BE2C (cell line): Measurements from ENCODE around the gene U2AF1.
"Not testable (repeated sequence)": the region's sequence is repeated elsewhere in the genome, so short reads cannot be mapped to it uniquely, and the experiment has no call there.

ENCODE experiments used
- DNase-seq: peaks from one replicate; pipeline ENCODE4 v3.0.0-alpha.2; 2020
- H3K27me3 ChIP-seq: fragments of 250-450 bp; sonication (Bioruptor Pico); 2 replicates; pipeline ENCODE4 v1.5.1; 2020; ENCODE audit warnings: mild to moderate bottlenecking
- H3K36me3 ChIP-seq: fragments of 250-450 bp; sonication (Bioruptor Pico); 2 replicates; pipeline ENCODE4 v1.5.1; 2020; ENCODE audit warnings: mild to moderate bottlenecking
- H3K4me1 ChIP-seq: fragments of 250-450 bp; sonication (Bioruptor Pico); 2 replicates; pipeline ENCODE4 v1.5.1; 2020
- H3K4me3 ChIP-seq: 2 replicates; pipeline ENCODE4 v1.5.1; 2011; ENCODE audit warnings: low read depth, low read length
- H3K9me3 ChIP-seq: fragments of 250-450 bp; sonication (Bioruptor Pico); 2 replicates; pipeline ENCODE4 v1.5.1; 2020

Gene U2AF1

GRCh38 chr21:43062955-43063664 is 44.3 kb downstream of the U2AF1 start:
- not testable (repeated sequence) for H3K4me3 ChIP-seq, H3K4me1 ChIP-seq, DNase-seq, H3K9me3 ChIP-seq, H3K36me3 ChIP-seq, H3K27me3 ChIP-seq

DNA sequence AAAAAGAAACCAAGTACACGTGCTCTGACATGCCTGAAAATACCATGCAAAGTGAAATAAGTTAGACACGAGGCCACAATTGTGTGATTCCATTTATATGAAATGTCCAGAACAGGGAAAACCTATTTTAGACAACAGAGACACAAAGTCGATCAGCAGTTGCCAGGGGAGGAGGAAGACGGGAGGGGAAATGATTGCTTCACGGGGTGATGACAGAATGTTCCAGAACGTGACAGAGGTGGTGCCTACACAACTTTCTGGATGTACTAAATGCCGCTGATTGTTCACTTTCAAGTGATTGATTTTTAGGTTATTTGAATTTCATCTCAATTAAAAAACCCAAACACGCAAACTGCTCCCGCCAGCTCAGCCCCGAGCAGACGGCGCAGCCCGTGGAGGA is 54.3 kb downstream of the U2AF1 start:
- H3K4me3 ChIP-seq, H3K4me1 ChIP-seq, DNase-seq, H3K27me3 ChIP-seq, H3K36me3 ChIP-seq, H3K9me3 ChIP-seq: not testable (repeated sequence)

- H3K4me1 ChIP-seq, DNase-seq: not testable (repeated sequence)
These were observed 61.2 kb downstream of the U2AF1 start for GRCh38 chr21:43045876-43046821.

DNA sequence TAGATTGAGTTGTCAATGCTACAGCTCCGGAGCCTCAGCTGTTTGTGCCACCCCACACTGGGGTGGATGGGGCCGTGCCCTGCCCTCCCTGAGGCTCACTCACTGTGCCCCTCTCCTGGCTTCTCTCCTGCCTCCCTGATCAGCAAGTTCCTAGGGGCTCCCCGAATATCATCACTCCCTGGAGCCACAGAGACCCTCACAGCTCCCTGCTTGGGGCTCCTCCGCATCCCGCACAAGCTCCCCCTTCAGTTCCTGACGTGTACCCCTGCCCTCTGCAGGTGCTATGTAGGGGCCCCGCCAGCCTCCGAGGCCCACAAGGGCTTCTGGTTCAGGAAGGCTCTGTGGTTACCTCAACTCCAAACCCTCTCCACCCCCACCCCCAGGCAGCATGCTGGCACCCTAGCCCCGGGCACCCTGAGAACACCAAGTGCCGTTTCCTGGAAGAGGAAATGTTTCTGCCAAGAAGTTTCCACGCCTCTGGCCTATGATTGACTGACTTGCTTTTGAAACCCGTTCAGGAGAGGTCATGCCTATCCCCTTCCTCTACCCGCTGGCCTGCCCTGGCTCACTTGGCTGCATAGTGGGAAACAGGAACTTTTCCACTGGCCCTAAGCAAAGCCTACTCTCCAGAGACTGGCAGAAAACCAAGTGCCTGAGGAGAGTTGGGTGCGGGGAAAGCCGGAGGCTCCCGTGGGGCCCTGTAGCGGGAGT is 62.0 kb downstream of the U2AF1 start:
- not testable (repeated sequence) for H3K4me3 ChIP-seq, H3K9me3 ChIP-seq, H3K4me1 ChIP-seq, DNase-seq, H3K27me3 ChIP-seq, H3K36me3 ChIP-seq

More at GRCh38 chr21:43045876-43046821, 61.2 kb downstream of the U2AF1 start:
- not testable (repeated sequence) for H3K27me3 ChIP-seq, H3K9me3 ChIP-seq, H3K4me3 ChIP-seq, H3K36me3 ChIP-seq

- not testable (repeated sequence) for H3K36me3 ChIP-seq, H3K27me3 ChIP-seq, H3K9me3 ChIP-seq, DNase-seq, H3K4me1 ChIP-seq, H3K4me3 ChIP-seq
These were observed 62.8 kb downstream of the U2AF1 start for GRCh38 chr21:43044547-43044946.

- not testable (repeated sequence) for H3K36me3 ChIP-seq, H3K4me1 ChIP-seq, H3K9me3 ChIP-seq, H3K27me3 ChIP-seq, DNase-seq, H3K4me3 ChIP-seq
These were observed 64.1 kb downstream of the U2AF1 start for GRCh38 chr21:43043291-43043690.
